ENCODE data around the gene DNAH14. TPM values are rescaled to one million over a fixed set of nuclear protein-coding genes. Genes with fewer than 3 reads are reported as not detected.
"Not testable (repeated sequence)": the region's sequence is repeated elsewhere in the genome, so short reads cannot be mapped to it uniquely, and the experiment has no call there.

Gene DNAH14
- total and polyA plus RNA-seq, 10 of the 15 experiments (the other 5 are each of a cell fraction or from before 2014, with no cell fraction given): 2.0 to 7.9 (median 4.8) TPM

DNA sequence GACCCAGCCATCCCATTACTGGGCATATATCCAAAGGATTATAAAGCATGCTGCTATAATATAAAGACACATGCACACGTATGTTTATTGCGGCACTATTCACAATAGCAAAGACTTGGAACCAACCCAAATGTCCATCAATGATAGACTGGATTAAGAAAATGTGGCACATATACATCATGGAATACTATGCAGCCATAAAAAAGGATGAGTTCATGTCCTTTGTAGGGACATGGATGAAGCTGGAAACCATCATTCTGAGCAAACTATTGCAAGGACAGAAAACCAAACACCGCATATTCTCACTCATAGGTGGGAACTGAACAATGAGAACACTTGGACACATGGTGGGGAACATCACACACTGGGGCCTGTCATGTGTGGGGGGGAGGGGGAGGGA, 457.4 kb downstream of the DNAH14 start:
- WGBS (ENCODE audit: insufficient coverage, insufficient replicate concordance, low lambda C conversion rate, missing lambda C conversion rate): 92% methylated on average over 2 of the region's 3 CpGs
- CTCF ChIA-PET; H3K4me3 ChIP-seq; ATAC-seq; SMC1A ChIA-PET (ENCODE audit: uncharacterized antibody, unreplicated experiment); H3K9me3 ChIP-seq (replicated peaks; ENCODE audit: control insufficient read depth, insufficient read depth, low read length); H2AFZ ChIP-seq (ENCODE audit: control insufficient read depth, low read depth, low read length); H3K27me3 ChIP-seq (replicated peaks in 1 of 2; ENCODE audit: control insufficient read depth in 2 of 2, insufficient read depth in 2 of 2, low read length in 1 of 2); H4K20me1 ChIP-seq (ENCODE audit: control insufficient read depth, insufficient read depth); in situ Hi-C loops (cut with MboI); H3K27ac ChIP-seq (ENCODE audit: control insufficient read depth, insufficient read depth); intact Hi-C loops (cut with micrococcal nuclease; ENCODE audit: unreplicated experiment); H3K4me2 ChIP-seq (ENCODE audit: control insufficient read depth, insufficient read depth); H3K36me3 ChIP-seq (ENCODE audit: control insufficient read depth in 2 of 2, insufficient read depth in 2 of 2, low read length in 1 of 2); POLR2A ChIA-PET; FAIRE-seq; DNase-seq (ENCODE audit: low read depth, low spot score); H3K4me1 ChIP-seq (ENCODE audit: control insufficient read depth, insufficient read depth, low read length); RAD21 ChIA-PET (ENCODE audit: unreplicated experiment); BruUV-seq (replicated peaks); H3K9ac ChIP-seq (ENCODE audit: control insufficient read depth, insufficient read depth, low read length); H3K79me2 ChIP-seq (ENCODE audit: control insufficient read depth, insufficient read depth, low read length): not testable (repeated sequence)

DNA sequence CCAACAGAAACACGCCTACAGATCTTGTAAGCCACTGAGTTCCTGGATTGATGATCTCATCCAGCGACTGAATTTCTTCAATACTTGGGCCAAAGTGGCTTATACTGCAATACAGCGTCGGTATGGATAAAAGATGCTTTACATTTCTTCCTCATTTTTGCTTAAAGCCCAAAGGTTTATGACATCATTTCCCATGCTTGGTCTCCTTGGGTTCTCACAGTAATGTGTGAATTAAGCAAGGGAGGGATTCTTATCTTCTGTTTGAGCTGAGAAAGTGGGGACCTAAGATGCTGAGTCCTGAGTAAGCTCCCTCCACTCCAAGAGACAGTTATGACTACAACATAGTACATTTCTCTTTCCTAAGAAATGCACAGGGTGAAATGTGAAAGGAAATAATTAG, 458.9 kb downstream of the DNAH14 start:
- FAIRE-seq: no peak
- DNase-seq (ENCODE audit: low read depth, low spot score): no peak
- Histone ChIP-seq H3K4me3 (no peak overlapping the region), H3K36me3 (ENCODE audit: control insufficient read depth in 2 of 2, insufficient read depth in 2 of 2, low read length in 1 of 2) (no peaks in the 10 kb centered on the region), H3K4me1 (ENCODE audit: control insufficient read depth, insufficient read depth, low read length) (no peaks in the 10 kb centered on the region), H3K79me2 (ENCODE audit: control insufficient read depth, insufficient read depth, low read length) (no peaks in the 10 kb centered on the region), H3K27ac (ENCODE audit: control insufficient read depth, insufficient read depth) (no peak overlapping the region), H2AFZ (ENCODE audit: control insufficient read depth, low read depth, low read length) (no peak overlapping the region), H3K9me3 (replicated peaks; ENCODE audit: control insufficient read depth, insufficient read depth, low read length) (no peaks in the 10 kb centered on the region), H3K27me3 (replicated peaks in 1 of 2; ENCODE audit: control insufficient read depth in 2 of 2, insufficient read depth in 2 of 2, low read length in 1 of 2) (no peaks in the 10 kb centered on the region), H3K4me2 (ENCODE audit: control insufficient read depth, insufficient read depth) (no peak overlapping the region), H3K9ac (ENCODE audit: control insufficient read depth, insufficient read depth, low read length) (no peak overlapping the region), H4K20me1 (ENCODE audit: control insufficient read depth, insufficient read depth) (no peaks in the 10 kb centered on the region)
- ChIA-PET CTCF (no interaction called here), RAD21 (ENCODE audit: unreplicated experiment) (no interaction called here), POLR2A (no interaction called here), SMC1A (ENCODE audit: uncharacterized antibody, unreplicated experiment) (no interaction called here)
- no peak for ATAC-seq
- intact Hi-C loops (cut with micrococcal nuclease; ENCODE audit: unreplicated experiment) (no loop called here), in situ Hi-C loops (cut with MboI) (no loop called here)
- no TSS peak for BruUV-seq (replicated peaks)
- no peak for TF ChIP-seq BRCA1 (IDR thresholded peaks at IDR 0.05; ENCODE audit: low read depth, low read length)
- 81% methylated on average over 4 of the region's 4 CpGs for WGBS (ENCODE audit: insufficient coverage, insufficient replicate concordance, low lambda C conversion rate, missing lambda C conversion rate)

GRCh38 chr1:225389843-225390242, 460.4 kb downstream of the DNAH14 start:
- FAIRE-seq: no peak
- Histone ChIP-seq H3K27ac (ENCODE audit: control insufficient read depth, insufficient read depth) (no peak overlapping the region), H3K4me2 (ENCODE audit: control insufficient read depth, insufficient read depth) (no peak overlapping the region), H3K36me3 (ENCODE audit: control insufficient read depth in 2 of 2, insufficient read depth in 2 of 2, low read length in 1 of 2) (no peaks in the 10 kb centered on the region), H3K9me3 (replicated peaks; ENCODE audit: control insufficient read depth, insufficient read depth, low read length) (no peaks in the 10 kb centered on the region), H3K27me3 (replicated peaks in 1 of 2; ENCODE audit: control insufficient read depth in 2 of 2, insufficient read depth in 2 of 2, low read length in 1 of 2) (no peaks in the 10 kb centered on the region), H3K4me1 (ENCODE audit: control insufficient read depth, insufficient read depth, low read length) (no peaks in the 10 kb centered on the region), H3K4me3 (no peak overlapping the region), H4K20me1 (ENCODE audit: control insufficient read depth, insufficient read depth) (no peaks in the 10 kb centered on the region), H2AFZ (ENCODE audit: control insufficient read depth, low read depth, low read length) (no peak overlapping the region), H3K9ac (ENCODE audit: control insufficient read depth, insufficient read depth, low read length) (no peak overlapping the region), H3K79me2 (ENCODE audit: control insufficient read depth, insufficient read depth, low read length) (no peaks in the 10 kb centered on the region)
- BruUV-seq (replicated peaks): no TSS peak
- WGBS (ENCODE audit: insufficient coverage, insufficient replicate concordance, low lambda C conversion rate, missing lambda C conversion rate): 68% methylated on average over 4 of the region's 4 CpGs
- POLR2A ChIA-PET: no interaction called here
- in situ Hi-C loops (cut with MboI): no loop called here
- intact Hi-C loops (cut with micrococcal nuclease; ENCODE audit: unreplicated experiment): no loop called here
- SMC1A ChIA-PET (ENCODE audit: uncharacterized antibody, unreplicated experiment): interaction anchor here (1.5 kb wide), 1 partner anchor 35 kb away, joined by 4 read pairs; no protein-coding TSS in a partner anchor
- RAD21 ChIA-PET (ENCODE audit: unreplicated experiment): no interaction called here
- CTCF ChIA-PET: no interaction called here
- TF ChIP-seq, protein P1, sequence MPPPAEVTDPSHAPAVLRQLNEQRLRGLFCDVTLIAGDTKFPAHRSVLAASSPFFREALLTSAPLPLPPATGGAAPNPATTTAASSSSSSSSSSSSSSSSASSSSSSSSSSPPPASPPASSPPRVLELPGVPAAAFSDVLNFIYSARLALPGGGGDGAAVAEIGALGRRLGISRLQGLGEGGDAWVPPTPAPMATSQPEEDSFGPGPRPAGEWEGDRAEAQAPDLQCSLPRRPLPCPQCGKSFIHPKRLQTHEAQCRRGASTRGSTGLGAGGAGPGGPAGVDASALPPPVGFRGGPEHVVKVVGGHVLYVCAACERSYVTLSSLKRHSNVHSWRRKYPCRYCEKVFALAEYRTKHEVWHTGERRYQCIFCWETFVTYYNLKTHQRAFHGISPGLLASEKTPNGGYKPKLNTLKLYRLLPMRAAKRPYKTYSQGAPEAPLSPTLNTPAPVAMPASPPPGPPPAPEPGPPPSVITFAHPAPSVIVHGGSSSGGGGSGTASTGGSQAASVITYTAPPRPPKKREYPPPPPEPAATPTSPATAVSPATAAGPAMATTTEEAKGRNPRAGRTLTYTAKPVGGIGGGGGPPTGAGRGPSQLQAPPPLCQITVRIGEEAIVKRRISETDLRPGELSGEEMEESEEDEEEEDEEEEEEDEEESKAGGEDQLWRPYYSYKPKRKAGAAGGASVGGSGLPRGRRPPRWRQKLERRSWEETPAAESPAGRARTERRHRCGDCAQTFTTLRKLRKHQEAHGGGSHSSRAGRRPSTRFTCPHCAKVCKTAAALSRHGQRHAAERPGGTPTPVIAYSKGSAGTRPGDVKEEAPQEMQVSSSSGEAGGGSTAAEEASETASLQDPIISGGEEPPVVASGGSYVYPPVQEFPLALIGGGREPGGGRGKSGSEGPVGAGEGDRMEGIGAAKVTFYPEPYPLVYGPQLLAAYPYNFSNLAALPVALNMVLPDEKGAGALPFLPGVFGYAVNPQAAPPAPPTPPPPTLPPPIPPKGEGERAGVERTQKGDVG (CRISPR knock-in tag; IDR thresholded peaks at IDR 0.05): no peak
- TF ChIP-seq ZNF622 (IDR thresholded peaks at IDR 0.05): no peak
- no peak for TF ChIP-seq YBX1 (IDR thresholded peaks at IDR 0.05)
- no peak for TF ChIP-seq TARDBP (IDR thresholded peaks at IDR 0.05; ENCODE audit: borderline replicate concordance)
- TF ChIP-seq JUNB (IDR thresholded peaks at IDR 0.05): no peak
- no peak for TF ChIP-seq RCOR1 (conservative IDR thresholded peaks at IDR 0.05; ENCODE audit: low read depth, low read length)
- no peak for TF ChIP-seq ZSCAN29 (IDR thresholded peaks at IDR 0.05)
- DNase-seq (ENCODE audit: low read depth, low spot score): no peak
- no peak for ATAC-seq

Data from GM12878 (cell line).